Neural crest cell (in vitro differentiated cells): ENCODE measurements around the gene ADK. TPM values are rescaled to one million over a fixed set of nuclear protein-coding genes. Genes with fewer than 3 reads are reported as not detected.
A peak's percentile ranks its signal among the peaks of the same experiment; 100 is the strongest.
"Not testable (repeated sequence)": the region's sequence is repeated elsewhere in the genome, so short reads cannot be mapped to it uniquely, and the experiment has no call there.

Experiments
- DNase-seq: peaks from one replicate; pipeline ENCODE4 v3.0.0; 2021; ENCODE audit warnings: low read depth, mixed read lengths, low spot score
- H3K27ac Mint-ChIP-seq: one replicate; pipeline ENCODE4 v1.8.0; 2021; ENCODE audit warnings: mild to moderate bottlenecking, mixed read lengths; ENCODE audit not compliant: unreplicated experiment
- H3K27me3 Mint-ChIP-seq: 2 replicates; pipeline ENCODE4 v1.8.0; 2021; ENCODE audit warnings: low read depth, mild to moderate bottlenecking, mixed read lengths
- H3K36me3 Mint-ChIP-seq: 2 replicates; pipeline ENCODE4 v1.8.0; 2021; ENCODE audit warnings: low read depth, mild to moderate bottlenecking, mixed read lengths
- H3K4me1 Mint-ChIP-seq: 2 replicates; pipeline ENCODE4 v1.8.0; 2021; ENCODE audit warnings: mixed read lengths
- H3K4me3 Mint-ChIP-seq: one replicate; pipeline ENCODE4 v1.8.0; 2021; ENCODE audit warnings: mild to moderate bottlenecking, mixed read lengths
- H3K9me3 Mint-ChIP-seq: 2 replicates; pipeline ENCODE4 v1.8.0; 2021; ENCODE audit warnings: mixed read lengths
- CTCF ChIP-seq: fragments of 200-600 bp; sonication (generic); conservative IDR thresholded peaks from 2 replicates; pipeline ENCODE4 v1.5.0; 2021; ENCODE audit warnings: antibody characterized with exemption, mild to moderate bottlenecking
- total RNA-seq: library from RNA; stranded (reverse); gene quantifications from 2 replicates; pipeline ENCODE4 v1.2.1, GENCODE V29; 2021

The ADK gene
- total RNA-seq, 1 donor from 2014 or later = 35.6 TPM

GRCh38 chr10:74474022-74474713, 323.1 kb downstream of the ADK start:
- H3K27ac Mint-ChIP-seq = no peak overlapping the region
- no peaks in the 10 kb centered on the region for H3K27me3 Mint-ChIP-seq
- H3K4me3 Mint-ChIP-seq = no peak overlapping the region
- no peak for DNase-seq
- H3K4me1 Mint-ChIP-seq = no peaks in the 10 kb centered on the region
- H3K9me3 Mint-ChIP-seq = peaks cover 2% of the 10 kb centered on the region
- peaks cover 3% of the 10 kb centered on the region for H3K36me3 Mint-ChIP-seq
- TF ChIP-seq CTCF = no peak

GRCh38 chr10:74476162-74476706, 325.2 kb downstream of the ADK start:
- H3K27ac Mint-ChIP-seq = peak overlapping the region; percentile 71
- H3K4me1 Mint-ChIP-seq, H3K4me3 Mint-ChIP-seq, H3K36me3 Mint-ChIP-seq, H3K27me3 Mint-ChIP-seq, H3K9me3 Mint-ChIP-seq, DNase-seq: not testable (repeated sequence)

- H3K9me3 Mint-ChIP-seq = peaks cover 9% of the 10 kb centered on the region
- no peaks in the 10 kb centered on the region for H3K4me1 Mint-ChIP-seq
- no peak for DNase-seq
- H3K27me3 Mint-ChIP-seq = no peaks in the 10 kb centered on the region
- no peak overlapping the region for H3K4me3 Mint-ChIP-seq
- peaks cover 29% of the 10 kb centered on the region for H3K36me3 Mint-ChIP-seq
- peak overlapping the region; percentile 5 for H3K27ac Mint-ChIP-seq
- TF ChIP-seq CTCF = no peak
Measured at GRCh38 chr10:74480778-74481177, 329.8 kb downstream of the ADK start.

- no peak for TF ChIP-seq CTCF
- Mint-ChIP-seq H3K27ac (no peak overlapping the region), H3K4me1 (no peaks in the 10 kb centered on the region), H3K27me3 (no peaks in the 10 kb centered on the region), H3K4me3 (no peak overlapping the region), H3K36me3 (peaks cover 29% of the 10 kb centered on the region), H3K9me3 (peaks cover 9% of the 10 kb centered on the region)
- DNase-seq = no peak
Measured at GRCh38 chr10:74483356-74483755, 332.3 kb downstream of the ADK start.

- no peak overlapping the region for H3K4me3 Mint-ChIP-seq
- no peak for TF ChIP-seq CTCF
- peaks cover 7% of the 10 kb centered on the region for H3K9me3 Mint-ChIP-seq
- no peaks in the 10 kb centered on the region for H3K4me1 Mint-ChIP-seq
- no peak for DNase-seq
- H3K27ac Mint-ChIP-seq = no peak overlapping the region
- peaks cover 25% of the 10 kb centered on the region for H3K36me3 Mint-ChIP-seq
- H3K27me3 Mint-ChIP-seq = no peaks in the 10 kb centered on the region
Measured at GRCh38 chr10:74485283-74485682, 334.3 kb downstream of the ADK start.

- Mint-ChIP-seq H3K9me3 (peaks cover 5% of the 10 kb centered on the region), H3K4me1 (no peaks in the 10 kb centered on the region), H3K27ac (no peak overlapping the region), H3K36me3 (peaks cover 18% of the 10 kb centered on the region), H3K4me3 (no peak overlapping the region), H3K27me3 (no peaks in the 10 kb centered on the region)
- TF ChIP-seq CTCF = no peak
- DNase-seq = no peak
Measured at GRCh38 chr10:74486659-74487058, 335.6 kb downstream of the ADK start.
